H9 (cell line): ENCODE results near the gene IPO13. TPM values are rescaled to one million over a fixed set of nuclear protein-coding genes. Genes with fewer than 3 reads are reported as not detected.

Experiments
- DNase-seq: peaks from one replicate; pipeline ENCODE4 v3.0.0-alpha.2; 2017
- H2AFZ ChIP-seq: one replicate; pipeline ENCODE4 v1.6.1; 2013; ENCODE audit warnings: mild to moderate bottlenecking, low read length, control low read depth, moderate library complexity
- H2AK5ac ChIP-seq: 2 replicates; pipeline ENCODE4 v1.6.1; 2013; ENCODE audit warnings: low read length, control low read depth, mixed read lengths; ENCODE audit not compliant: insufficient read length
- H2BK120ac ChIP-seq: one replicate; pipeline ENCODE4 v1.6.1; 2013; ENCODE audit warnings: low read depth, mild to moderate bottlenecking, low read length, control low read depth, inconsistent platforms; ENCODE audit not compliant: poor library complexity, severe bottlenecking
- H2BK12ac ChIP-seq: 2 replicates; pipeline ENCODE4 v1.6.1; 2013; ENCODE audit warnings: low read length, control low read depth, mixed read lengths, low read depth; ENCODE audit not compliant: insufficient read length
- H2BK15ac ChIP-seq: 2 replicates; pipeline ENCODE4 v1.6.1; 2013; ENCODE audit warnings: low read depth, low read length, control low read depth
- H2BK20ac ChIP-seq: one replicate; pipeline ENCODE4 v1.6.1; 2013; ENCODE audit warnings: low read depth, mild to moderate bottlenecking, low read length, control low read depth, inconsistent platforms; ENCODE audit not compliant: poor library complexity, severe bottlenecking
- H2BK5ac ChIP-seq: 2 replicates; pipeline ENCODE4 v1.6.1; 2013; ENCODE audit warnings: low read length, control low read depth, mixed read lengths; ENCODE audit not compliant: insufficient read length
- H3K14ac ChIP-seq: 2 replicates; pipeline ENCODE4 v1.6.1; 2013; ENCODE audit warnings: low read length, control low read depth; ENCODE audit not compliant: insufficient read depth
- H3K18ac ChIP-seq: 2 replicates; pipeline ENCODE4 v1.6.1; 2013; ENCODE audit warnings: low read depth, mild to moderate bottlenecking, mixed read lengths, low read length, control low read depth; ENCODE audit not compliant: insufficient read length
- H3K23ac ChIP-seq: 2 replicates; pipeline ENCODE4 v1.6.1; 2013; ENCODE audit warnings: low read length, control low read depth, mixed read lengths, low read depth; ENCODE audit not compliant: insufficient read length
- H3K23me2 ChIP-seq: 2 replicates; pipeline ENCODE4 v1.6.1; 2013; ENCODE audit warnings: low read depth, mild to moderate bottlenecking, mixed read lengths, low read length, control low read depth; ENCODE audit not compliant: insufficient read length, poor library complexity, severe bottlenecking
- H3K27ac ChIP-seq: 2 replicates; pipeline ENCODE4 v1.5.1; 2013; ENCODE audit warnings: low read length, control low read depth, mixed read lengths, low read depth; ENCODE audit not compliant: insufficient read length
- H3K27me3 ChIP-seq: 2 replicates; pipeline ENCODE4 v1.6.1; 2013; ENCODE audit warnings: low read length, control low read depth, inconsistent platforms; ENCODE audit not compliant: insufficient read depth
- H3K4ac ChIP-seq: 2 replicates; pipeline ENCODE4 v1.6.1; 2013; ENCODE audit warnings: low read depth, mild to moderate bottlenecking, control low read depth, inconsistent platforms, low read length, moderate library complexity
- H3K4me1 ChIP-seq: 2 replicates; pipeline ENCODE4 v1.6.1; 2013; ENCODE audit warnings: low read length, control low read depth, inconsistent platforms; ENCODE audit not compliant: insufficient read depth
- H3K4me2 ChIP-seq: 2 replicates; pipeline ENCODE4 v1.6.1; 2013; ENCODE audit warnings: low read length, control low read depth, mixed read lengths; ENCODE audit not compliant: insufficient read length, insufficient read depth
- H3K56ac ChIP-seq: 2 replicates; pipeline ENCODE4 v1.6.1; 2013; ENCODE audit warnings: low read depth, mild to moderate bottlenecking, mixed read lengths, low read length, control low read depth; ENCODE audit not compliant: insufficient read length
- H3K79me1 ChIP-seq: 2 replicates; pipeline ENCODE4 v1.6.1; 2013; ENCODE audit warnings: low read depth, mild to moderate bottlenecking, moderate library complexity, low read length, control low read depth, inconsistent platforms; ENCODE audit not compliant: insufficient read depth, poor library complexity, severe bottlenecking
- H3K79me2 ChIP-seq: 2 replicates; pipeline ENCODE4 v1.6.1; 2013; ENCODE audit warnings: low read length, control low read depth, inconsistent platforms; ENCODE audit not compliant: insufficient read depth
- H3K9ac ChIP-seq: 2 replicates; pipeline ENCODE4 v1.6.1; 2013; ENCODE audit warnings: low read length, control low read depth, mixed read lengths; ENCODE audit not compliant: insufficient read length; ENCODE audit errors: extremely low read depth
- H3K9me3 ChIP-seq: one replicate; pipeline ENCODE4 v1.6.1; 2013; ENCODE audit warnings: low read depth, low read length, inconsistent platforms; ENCODE audit not compliant: control insufficient read depth
- H3T11ph ChIP-seq: one replicate; pipeline ENCODE4 v1.6.1; 2013; ENCODE audit warnings: mild to moderate bottlenecking, low read length, control low read depth, inconsistent platforms
- H4K20me1 ChIP-seq: one replicate; pipeline ENCODE4 v1.6.1; 2013; ENCODE audit not compliant: control insufficient read depth, insufficient read length, insufficient read depth
- H4K5ac ChIP-seq: 2 replicates; pipeline ENCODE4 v1.6.1; 2013; ENCODE audit warnings: low read depth, mild to moderate bottlenecking, mixed read lengths, low read length, control low read depth; ENCODE audit not compliant: insufficient read length
- H4K8ac ChIP-seq: replicated peaks from 2 replicates; pipeline ENCODE4 v1.6.1; 2013; ENCODE audit warnings: low read length, control low read depth, mixed read lengths, low read depth; ENCODE audit not compliant: insufficient read length
- H4K91ac ChIP-seq: 2 replicates; pipeline ENCODE4 v1.6.1; 2013; ENCODE audit warnings: low read depth, mild to moderate bottlenecking, moderate library complexity, mixed read lengths, low read length, control low read depth; ENCODE audit not compliant: insufficient read length
- H3K27ac Mint-ChIP-seq, 3 experiments: 2 replicates in 2 of 3; 3 replicates in 1 of 3; pipeline ENCODE4 v1.8.0; 2020 to 2021; ENCODE audit warnings: mixed read lengths in 3 of 3, mild to moderate bottlenecking in 1 of 3, moderate library complexity in 1 of 3
- H3K27me3 Mint-ChIP-seq: 2 replicates; pipeline ENCODE4 v1.8.0; 2021; ENCODE audit warnings: low read depth, mild to moderate bottlenecking, moderate library complexity, mixed read lengths
- H3K36me3 Mint-ChIP-seq, 3 experiments: 2 replicates in 2 of 3; 3 replicates in 1 of 3; pipeline ENCODE4 v1.8.0; 2020 to 2021; ENCODE audit warnings: low read depth in 3 of 3, mixed read lengths in 3 of 3; ENCODE audit not compliant: insufficient read depth in 1 of 3
- H3K4me1 Mint-ChIP-seq, 2 experiments: 2 replicates each; pipeline ENCODE4 v1.8.0; 2020; ENCODE audit warnings: mixed read lengths in 2 of 2
- H3K4me3 Mint-ChIP-seq, 2 experiments: 2 replicates in 1 of 2; 3 replicates in 1 of 2; pipeline ENCODE4 v1.8.0; 2020 to 2021; ENCODE audit warnings: mild to moderate bottlenecking in 2 of 2, mixed read lengths in 2 of 2, moderate library complexity in 1 of 2
- H3K9me3 Mint-ChIP-seq, 2 experiments: 2 replicates in 1 of 2; 3 replicates in 1 of 2; pipeline ENCODE4 v1.8.0; 2020; ENCODE audit warnings: mild to moderate bottlenecking in 2 of 2, mixed read lengths in 2 of 2, moderate library complexity in 1 of 2
- CTCF ChIP-seq: fragments of 200-600 bp; sonication (generic); conservative IDR thresholded peaks from 3 replicates; pipeline ENCODE4 v1.8.0; 2021; ENCODE audit warnings: antibody characterized with exemption, mild to moderate bottlenecking
- WGBS: extraction: QIAGEN DNeasy Blood & Tissue Kit; methylation state at CpG from one replicate; pipeline ENCODE4 v1.1.7; 2013; ENCODE audit warnings: missing lambda C conversion rate, low lambda C conversion rate, mixed read lengths; ENCODE audit not compliant: insufficient read length; ENCODE audit errors: extremely low coverage; 5-methylcytosine and 5-hydroxymethylcytosine counted together
- total RNA-seq: library from RNA; stranded (reverse); gene quantifications from 2 replicates; pipeline ENCODE4 v1.2.1, GENCODE V29; 2021

The IPO13 gene
- total RNA-seq, 1 experiment from 2014 or later: 24.5 TPM

GRCh38 chr1:43979261-43979527 is 32.4 kb downstream of the IPO13 start:
- H2BK15ac ChIP-seq: no peak overlapping the region
- H3T11ph ChIP-seq: no peak overlapping the region
- peaks cover 8% of the 10 kb centered on the region; the same call in 1 of the 2 replicates for H3K4me1 ChIP-seq
- no peak overlapping the region for H2AFZ ChIP-seq
- no peak overlapping the region for H3K4me2 ChIP-seq
- no peaks in the 10 kb centered on the region for H3K27me3 ChIP-seq
- no peak overlapping the region for H4K5ac ChIP-seq
- no peak overlapping the region for H3K23ac ChIP-seq
- WGBS: no CpG with 5 or more reads among the region's 45 CpGs
- H3K56ac ChIP-seq: no peak overlapping the region
- no peak overlapping the region for H4K91ac ChIP-seq
- DNase-seq: no peak
- Mint-ChIP-seq H3K27me3 (no peaks in the 10 kb centered on the region), H3K4me1 (peaks cover 27 to 33% of the 10 kb centered on the region in 2 experiments), H3K4me3 (peak overlapping the region in 1 of 2 experiments; percentile 89; a peak in 2 of 5 replicates), H3K9me3 (no peaks in the 10 kb centered on the region; a peak in 1 of 5 replicates), H3K27ac (no peak overlapping the region), H3K36me3 (peaks cover 23 to 51% (median 48%) of the 10 kb centered on the region in 3 experiments; a peak in 6 of 7 replicates)
- H3K4ac ChIP-seq: no peak overlapping the region
- H3K14ac ChIP-seq: no peak overlapping the region
- no peak overlapping the region for H3K9ac ChIP-seq
- H4K8ac ChIP-seq: no peak overlapping the region
- no peak overlapping the region for H2AK5ac ChIP-seq
- no peak overlapping the region for H2BK20ac ChIP-seq
- H2BK12ac ChIP-seq: no peak overlapping the region
- peaks cover 6% of the 10 kb centered on the region for H3K79me1 ChIP-seq
- no peak overlapping the region for H3K27ac ChIP-seq
- H3K18ac ChIP-seq: no peak overlapping the region
- H3K23me2 ChIP-seq: peaks cover 21% of the 10 kb centered on the region
- no peaks in the 10 kb centered on the region for H3K9me3 ChIP-seq
- H2BK120ac ChIP-seq: no peak overlapping the region
- peaks cover 3% of the 10 kb centered on the region; the same call in 1 of the 2 replicates for H3K79me2 ChIP-seq
- no peak for TF ChIP-seq CTCF
- no peaks in the 10 kb centered on the region for H4K20me1 ChIP-seq
- no peak overlapping the region for H2BK5ac ChIP-seq
